HG03460 (cell line): ENCODE measurements around the gene CACNA2D3.
A peak's percentile ranks its signal among the peaks of the same experiment; 100 is the strongest.

Experiments
- ATAC-seq: cut with Tn5 transposase; IDR thresholded peaks from one replicate; pipeline ENCODE4 v1.9.1; 2021; ENCODE audit not compliant: unreplicated experiment

The CACNA2D3 gene

DNA sequence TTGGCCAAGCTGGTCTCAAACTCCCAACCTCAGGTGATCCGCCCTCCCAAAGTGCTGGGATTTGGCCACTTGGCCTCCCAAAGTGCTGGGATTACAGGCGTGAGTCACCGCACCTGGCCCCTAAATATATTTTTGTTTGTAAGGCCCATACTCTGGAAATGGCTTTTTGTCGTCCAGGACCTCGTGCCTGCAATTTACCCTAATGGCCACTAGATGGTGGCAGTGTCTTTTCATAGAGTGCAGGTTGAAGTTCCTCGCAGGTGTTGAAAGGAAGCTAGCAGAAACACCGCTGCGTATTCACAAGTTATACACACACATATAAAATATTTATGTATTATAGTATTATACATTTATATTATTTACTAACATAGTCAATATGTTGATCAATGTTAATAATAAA, 708.3 kb downstream of the CACNA2D3 start:
- no peak for ATAC-seq

DNA sequence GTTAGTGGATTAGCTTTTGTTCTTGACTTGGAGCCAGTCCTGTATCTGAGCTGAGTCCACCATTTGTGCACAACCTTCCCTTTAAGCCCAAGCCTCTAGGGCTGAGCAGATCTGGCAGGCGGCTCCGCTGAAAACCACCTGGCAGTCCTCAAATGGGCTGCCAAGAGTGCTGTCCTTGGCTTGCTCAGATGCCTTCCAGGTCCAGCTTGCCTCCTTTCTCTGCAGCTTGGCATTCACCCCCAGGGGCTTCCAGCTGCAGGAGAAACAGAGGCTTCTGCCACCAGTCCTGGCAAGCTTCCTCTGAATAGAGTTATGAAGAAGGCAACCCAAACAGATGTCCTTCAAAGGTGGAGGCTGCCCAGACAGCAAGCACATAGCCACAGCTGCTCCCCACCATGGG, 708.8 kb downstream of the CACNA2D3 start:
- ATAC-seq: no peak

DNA sequence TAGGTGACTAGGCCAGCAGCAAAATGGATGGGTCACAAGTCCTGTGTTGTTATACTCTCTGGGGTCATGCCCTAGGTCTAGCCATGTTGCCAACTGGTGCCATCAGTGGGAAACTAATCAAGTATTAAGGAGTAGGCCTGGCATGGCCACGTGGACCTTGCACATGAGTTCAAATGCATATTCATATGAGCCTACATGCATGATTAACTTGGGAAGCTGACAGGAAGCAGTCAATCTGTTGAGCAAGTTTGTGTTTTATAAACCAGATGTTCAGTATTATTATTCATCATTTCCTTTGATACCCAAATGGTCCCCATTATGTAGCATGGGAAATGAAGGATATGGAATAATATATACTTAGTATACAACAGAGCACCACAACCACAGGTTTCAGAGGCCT, 710.5 kb downstream of the CACNA2D3 start:
- no peak for ATAC-seq

DNA sequence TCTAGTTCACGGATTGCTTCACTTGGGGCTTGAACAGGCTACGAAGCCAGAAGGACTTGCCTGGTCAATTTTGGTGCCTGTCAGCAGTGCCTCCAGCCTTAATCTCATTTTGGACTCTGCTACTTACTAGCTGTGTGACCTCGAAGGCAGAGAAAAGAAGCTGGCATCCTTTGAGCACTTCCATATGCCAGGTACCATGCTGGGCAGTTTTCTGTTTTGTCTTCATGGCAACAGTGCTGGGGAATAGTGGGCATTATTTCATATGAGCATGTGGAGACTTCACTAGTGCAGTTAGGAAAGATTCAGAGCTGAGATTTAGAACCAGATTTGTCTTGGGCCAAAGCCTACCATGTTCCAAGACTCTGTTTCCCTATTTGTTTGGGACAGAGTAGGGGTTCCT, 713.3 kb downstream of the CACNA2D3 start:
- ATAC-seq: no peak

DNA sequence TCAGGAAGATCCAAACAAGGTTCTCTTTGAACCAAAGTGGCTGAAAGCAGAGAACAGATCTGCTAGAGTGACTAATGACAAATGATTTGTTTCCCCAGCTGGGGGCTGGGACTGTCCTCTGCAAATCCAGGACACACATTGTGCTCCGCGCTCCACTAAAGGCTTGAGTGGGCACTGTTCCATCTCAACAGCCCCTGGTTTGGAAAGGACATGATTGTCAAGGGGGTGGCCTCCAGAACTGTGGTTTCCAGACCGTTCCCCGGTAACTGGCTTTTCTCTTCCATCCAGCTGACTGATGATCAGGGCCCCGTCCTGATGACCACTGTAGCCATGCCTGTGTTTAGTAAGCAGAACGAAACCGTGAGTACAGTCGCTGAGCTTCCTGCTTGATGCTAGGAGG, 714.5 kb downstream of the CACNA2D3 start:
- no peak for ATAC-seq

DNA sequence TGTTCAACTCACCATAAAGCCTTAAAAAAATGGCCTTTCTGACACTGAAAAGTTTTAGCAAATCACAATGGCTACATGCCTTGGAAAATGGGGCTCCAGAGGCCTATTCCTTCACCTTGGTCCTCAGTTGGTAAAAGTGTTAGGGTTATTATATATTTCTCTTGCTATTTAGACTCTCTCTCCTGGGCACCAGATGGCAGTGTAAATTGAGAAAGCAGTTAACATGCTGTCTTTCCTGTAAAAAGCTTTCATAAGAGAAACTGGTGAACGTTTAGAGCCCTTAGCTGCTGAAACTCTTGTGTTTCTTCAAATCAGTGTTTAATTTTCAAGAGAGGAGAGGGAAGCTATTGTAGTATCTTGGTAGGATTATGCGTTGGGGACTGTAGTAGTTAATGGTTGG, 715.6 kb downstream of the CACNA2D3 start:
- no peak for ATAC-seq

DNA sequence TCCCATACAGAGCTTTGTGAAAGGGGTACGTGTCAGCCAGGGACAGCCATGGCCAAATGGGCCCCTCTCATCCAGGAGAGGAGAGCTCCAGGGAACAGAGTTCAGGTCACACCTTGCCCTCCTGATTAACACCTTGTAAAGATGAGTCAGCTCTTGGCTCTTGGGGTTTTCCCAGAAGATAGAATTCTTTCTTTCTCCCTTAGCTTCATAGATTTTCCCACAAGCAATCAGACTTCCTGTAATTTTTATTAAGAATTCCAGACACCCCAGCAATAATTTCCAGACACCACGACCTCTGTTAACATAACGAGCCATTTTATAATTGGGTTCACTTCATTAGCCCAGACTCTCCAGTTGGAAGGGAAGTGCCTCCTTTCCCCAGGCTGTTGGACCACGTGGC, 719.1 kb downstream of the CACNA2D3 start:
- no peak for ATAC-seq

DNA sequence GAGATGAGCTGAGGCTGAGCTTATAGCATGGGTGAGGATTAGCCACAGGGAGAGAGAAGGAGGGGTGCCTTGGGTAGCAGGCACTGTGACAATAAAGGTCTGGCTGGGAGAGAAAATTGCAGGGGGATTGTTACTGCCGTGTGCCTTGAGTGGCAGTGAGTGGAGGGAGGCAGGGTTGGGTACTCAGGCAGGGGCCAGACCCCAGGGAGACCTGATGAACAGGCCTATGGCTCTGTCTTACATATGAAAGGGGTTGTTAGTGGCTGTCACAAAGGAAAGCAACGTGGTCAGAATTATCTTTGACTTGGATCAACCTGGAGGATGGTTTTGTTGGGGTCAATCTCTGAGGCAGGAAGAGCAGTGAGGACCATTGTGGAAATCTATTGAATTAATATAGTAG, 721.0 kb downstream of the CACNA2D3 start:
- no peak for ATAC-seq

DNA sequence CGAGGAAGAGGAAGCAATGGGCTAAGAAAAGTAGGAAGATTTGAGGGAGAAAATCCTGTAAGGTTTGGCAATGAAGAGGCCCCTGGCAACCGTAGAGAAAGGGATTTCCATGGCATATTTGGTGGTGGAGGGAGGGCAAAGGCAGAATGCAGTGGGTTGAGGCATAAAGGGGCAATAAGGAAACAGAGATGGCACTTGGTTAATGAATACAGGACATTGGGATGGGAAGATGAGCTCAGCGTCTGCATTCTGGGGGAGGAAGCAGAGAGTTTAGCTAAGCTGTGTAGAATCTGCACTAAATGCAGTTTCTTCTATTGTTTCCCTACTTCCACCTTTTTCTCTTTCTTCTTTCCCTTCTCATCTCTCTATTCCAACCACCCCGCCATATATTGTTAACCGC, 721.9 kb downstream of the CACNA2D3 start:
- no peak for ATAC-seq

DNA sequence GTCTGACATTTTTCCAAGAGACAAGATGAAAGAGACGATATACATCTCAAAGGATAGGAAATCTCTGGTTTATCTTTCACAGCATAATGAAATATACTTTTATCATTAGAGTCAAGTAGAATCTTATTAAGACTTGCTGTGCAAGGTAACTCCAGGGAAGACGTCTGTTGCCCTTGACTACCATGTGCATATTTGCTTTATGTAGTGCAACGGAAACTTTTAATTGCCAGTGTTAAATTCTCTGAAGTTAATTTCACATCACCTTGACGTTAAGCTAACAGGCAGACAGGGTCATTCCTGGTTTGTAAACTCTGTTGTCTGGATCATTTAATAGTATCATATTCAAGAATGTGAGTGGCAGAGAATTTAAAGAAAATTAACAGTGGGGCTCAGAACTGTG, 722.7 kb downstream of the CACNA2D3 start:
- ATAC-seq: no peak

DNA sequence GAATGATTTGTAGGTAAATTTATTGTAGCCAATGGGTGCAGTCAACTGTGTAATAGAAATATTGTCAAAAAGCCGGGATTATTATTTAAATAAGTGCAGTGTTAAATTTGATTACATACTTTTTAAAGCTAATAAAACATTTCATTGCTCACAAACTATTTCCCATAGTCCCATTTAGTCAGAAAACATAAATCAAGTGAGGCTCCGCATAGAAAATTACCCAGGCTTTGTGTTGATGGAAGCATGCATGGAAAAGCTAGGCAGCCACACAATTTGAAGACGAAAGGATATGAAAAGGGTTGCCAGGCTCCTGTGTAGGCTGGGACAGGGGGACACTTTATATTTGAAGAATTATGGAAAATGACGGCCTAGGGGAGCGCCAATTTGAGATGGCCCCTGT, 723.2 kb downstream of the CACNA2D3 start:
- no peak for ATAC-seq

DNA sequence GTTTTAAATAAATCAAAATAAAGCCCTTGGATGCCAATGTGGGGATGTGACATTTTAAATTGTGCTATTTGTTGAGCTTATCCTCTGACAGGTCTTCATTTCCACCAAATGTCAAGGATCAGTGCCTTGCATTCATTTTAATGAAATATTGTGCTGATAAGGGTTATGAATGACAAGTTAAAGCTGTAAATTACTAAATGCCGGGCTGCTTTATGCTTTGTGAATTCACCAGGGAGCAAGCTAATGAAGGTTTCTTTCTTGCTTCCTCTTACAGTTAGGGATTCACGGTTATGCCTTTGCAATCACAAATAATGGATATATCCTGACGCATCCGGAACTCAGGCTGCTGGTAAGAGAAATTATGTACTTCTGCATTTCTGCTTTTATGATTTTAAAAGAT, 723.8 kb downstream of the CACNA2D3 start:
- no peak for ATAC-seq

DNA sequence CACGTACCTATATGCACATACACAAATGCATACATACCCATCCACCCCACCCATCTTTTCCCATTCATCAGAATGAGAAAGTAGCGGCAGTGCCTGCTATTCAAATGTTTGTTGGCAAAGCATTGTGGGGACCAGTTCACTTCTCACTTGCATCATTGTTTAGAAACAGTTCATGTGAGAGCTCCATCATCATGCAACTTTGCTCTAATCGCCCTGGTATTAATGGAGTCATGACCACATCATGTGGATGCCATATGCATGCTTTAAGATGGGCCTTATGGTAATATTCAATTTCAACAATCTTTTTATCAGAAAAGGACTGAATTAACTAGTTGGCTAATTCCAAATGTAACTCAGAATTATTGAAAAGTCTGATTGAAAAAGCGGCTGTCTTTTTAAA, 725.0 kb downstream of the CACNA2D3 start:
- ATAC-seq: no peak

DNA sequence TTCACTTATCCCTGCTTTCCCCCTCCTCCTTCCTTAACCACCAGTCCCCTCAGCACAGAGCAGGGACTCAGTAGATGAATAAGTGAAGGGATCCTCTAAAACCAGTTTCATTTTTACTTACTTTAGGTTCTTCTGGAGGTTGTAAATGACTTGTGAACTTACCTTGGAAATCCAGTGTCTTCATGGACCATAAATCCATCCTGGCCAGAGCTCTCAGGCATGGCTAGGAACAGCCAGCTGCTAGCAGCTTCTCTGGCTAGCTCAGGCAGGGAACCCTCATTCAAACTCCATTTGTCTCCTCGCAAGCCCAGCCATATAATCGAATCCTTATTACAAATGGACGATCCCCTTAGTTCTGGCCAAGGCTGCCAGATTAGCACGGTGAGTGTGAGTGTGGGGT, 727.0 kb downstream of the CACNA2D3 start:
- ATAC-seq: no peak

DNA sequence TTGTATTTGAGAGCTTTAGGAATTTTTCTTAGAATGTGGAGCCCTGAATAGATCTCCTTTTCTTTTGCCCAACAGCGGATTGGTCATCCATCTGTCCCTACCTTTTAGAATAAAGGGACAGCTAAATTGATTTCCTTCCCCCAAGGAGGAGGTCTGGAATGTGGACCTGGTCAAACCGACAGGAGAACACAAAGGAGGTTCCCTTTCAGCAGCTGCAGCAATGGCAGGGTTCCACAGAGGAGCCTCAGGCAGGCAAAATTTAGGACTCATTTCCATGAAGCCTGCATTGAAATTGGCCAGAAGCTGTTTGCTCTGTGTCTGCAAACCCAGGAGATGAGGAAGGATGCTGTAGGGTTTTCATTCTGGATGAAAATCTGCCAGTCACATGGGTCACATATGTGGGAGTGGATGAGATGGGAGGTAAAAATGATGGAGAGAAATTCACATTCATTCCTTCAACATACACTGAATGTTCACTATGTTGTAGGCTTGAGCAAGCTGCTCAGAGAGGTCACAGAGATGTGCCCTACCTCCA, 728.2 kb downstream of the CACNA2D3 start:
- ATAC-seq: no peak

DNA sequence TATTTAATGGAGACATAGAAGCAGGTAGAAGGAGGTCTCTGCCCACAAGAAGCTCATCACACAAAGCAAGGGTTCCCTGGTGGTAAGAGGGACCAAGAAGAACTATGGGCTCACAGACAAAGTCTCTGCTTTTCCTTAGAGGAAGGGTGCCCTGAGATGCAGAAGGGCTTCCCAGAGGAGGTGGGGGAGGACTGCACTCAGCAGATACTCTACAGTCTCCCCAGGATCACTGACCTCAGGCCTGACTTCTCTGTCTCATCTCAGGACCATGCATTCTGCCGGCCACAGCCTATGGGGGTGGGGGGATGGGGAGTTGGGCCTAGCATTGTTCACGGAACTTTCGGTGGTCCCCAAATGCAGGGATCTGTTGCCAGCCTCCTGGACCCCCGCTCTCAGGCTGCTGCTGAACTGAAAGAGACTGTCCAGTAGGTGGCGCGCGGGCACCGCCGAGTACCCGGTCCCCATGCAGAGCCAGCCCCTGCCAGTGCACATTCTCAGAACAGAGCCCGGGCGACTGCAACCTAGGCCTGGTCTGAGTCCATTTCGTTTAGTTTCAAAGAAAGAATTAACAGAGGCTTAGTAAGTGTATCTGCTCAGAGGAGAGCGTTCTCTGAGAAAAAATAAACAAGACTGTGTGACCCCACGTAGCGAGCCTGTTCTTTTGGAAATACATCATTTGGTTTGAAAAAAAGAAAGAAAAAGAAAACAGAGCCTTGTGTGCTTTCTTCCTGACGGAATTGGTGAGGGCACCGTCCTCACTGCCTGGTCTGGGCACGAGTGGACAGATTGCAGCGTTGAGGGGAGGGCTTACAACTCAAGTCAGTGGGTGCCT, 731.4 kb downstream of the CACNA2D3 start:
- ATAC-seq: peak; percentile 69

DNA sequence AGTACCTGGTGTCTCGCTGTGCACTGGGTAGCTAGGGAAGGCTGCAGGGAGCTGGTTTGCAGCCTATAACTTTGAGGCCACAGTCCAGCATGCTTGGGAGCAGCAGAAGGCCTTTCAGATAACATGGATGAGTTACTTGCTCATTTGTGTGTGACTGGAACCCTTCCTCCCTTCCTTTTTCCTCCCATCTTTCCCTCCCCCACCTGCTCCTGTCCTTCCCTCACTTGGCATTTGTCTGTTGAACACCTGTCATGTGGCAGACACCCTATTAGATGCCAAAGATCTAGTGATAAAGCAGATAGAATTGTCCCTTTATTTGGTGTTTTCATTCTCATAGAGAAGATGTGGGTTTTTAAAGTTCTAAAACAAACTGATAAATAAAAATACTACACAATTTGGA, 733.9 kb downstream of the CACNA2D3 start:
- no peak for ATAC-seq

DNA sequence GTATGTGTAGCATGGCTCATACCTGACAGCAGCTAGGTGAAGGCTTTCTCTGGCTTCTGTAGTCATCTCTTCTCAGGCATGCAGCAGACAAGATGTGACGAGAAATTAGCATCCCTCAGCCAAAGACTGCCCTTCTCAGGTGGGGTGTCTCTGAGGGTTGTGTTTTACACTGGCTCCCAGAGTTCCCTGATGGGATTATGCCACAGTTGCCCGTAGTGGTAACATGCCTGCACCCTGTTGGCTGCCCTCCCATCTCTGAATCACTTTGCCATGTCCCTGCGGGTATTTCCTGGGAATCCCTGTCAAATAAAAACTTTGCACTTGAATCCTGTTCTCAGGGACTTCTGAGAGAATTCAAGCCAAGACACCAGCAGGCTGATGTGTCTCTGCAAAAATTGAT, 735.0 kb downstream of the CACNA2D3 start:
- no peak for ATAC-seq

DNA sequence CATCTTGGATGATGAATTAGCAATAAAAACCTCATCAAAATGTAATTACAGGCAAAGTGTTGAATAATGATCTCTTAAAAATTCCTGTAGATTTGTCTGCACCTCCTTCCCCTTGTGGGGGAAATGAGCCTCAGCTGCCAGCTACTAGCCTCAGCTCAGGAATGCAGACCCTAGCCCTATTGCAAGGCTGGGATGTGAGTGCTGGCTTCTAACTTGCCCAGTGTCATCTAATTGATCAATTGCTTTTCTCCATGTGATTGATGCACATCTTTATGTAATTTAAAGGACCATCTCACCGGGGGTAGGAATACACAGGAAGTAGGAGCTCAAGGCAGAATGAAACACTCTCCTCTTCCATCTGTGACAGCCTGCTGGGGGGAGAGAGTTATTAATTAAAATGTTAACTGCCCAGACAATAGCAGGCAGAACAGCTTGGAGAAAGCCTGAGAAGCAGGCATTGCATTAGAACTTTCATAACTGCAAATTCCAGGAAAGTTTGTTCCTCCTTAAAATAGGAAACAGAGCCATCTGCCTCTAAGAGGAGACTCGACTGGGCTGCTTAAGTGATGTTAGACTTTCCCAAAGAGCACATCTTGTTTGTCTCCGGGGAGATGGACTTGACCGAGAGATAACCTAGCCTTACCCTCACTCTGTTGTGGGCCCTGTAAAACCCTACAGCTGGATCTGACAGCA, 735.9 kb downstream of the CACNA2D3 start:
- ATAC-seq: no peak

DNA sequence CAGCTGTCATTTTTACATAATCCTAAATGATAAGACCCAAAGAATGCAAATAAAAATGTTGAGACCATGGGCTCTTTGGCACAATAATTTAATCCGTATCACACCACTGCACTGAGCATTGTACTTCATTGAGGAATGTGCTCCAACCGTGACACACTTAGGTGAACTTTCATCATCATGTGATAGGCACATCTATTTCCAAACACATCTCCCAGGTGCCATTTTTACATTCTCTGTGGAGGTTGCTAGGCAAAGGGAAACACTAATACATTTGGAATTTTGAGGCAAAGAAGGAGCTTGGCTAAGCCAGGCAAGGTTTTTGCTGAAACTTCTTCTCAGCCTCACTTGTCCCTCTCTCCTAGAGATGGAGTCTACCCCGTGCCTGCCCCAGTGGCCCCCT, 736.8 kb downstream of the CACNA2D3 start:
- no peak for ATAC-seq

DNA sequence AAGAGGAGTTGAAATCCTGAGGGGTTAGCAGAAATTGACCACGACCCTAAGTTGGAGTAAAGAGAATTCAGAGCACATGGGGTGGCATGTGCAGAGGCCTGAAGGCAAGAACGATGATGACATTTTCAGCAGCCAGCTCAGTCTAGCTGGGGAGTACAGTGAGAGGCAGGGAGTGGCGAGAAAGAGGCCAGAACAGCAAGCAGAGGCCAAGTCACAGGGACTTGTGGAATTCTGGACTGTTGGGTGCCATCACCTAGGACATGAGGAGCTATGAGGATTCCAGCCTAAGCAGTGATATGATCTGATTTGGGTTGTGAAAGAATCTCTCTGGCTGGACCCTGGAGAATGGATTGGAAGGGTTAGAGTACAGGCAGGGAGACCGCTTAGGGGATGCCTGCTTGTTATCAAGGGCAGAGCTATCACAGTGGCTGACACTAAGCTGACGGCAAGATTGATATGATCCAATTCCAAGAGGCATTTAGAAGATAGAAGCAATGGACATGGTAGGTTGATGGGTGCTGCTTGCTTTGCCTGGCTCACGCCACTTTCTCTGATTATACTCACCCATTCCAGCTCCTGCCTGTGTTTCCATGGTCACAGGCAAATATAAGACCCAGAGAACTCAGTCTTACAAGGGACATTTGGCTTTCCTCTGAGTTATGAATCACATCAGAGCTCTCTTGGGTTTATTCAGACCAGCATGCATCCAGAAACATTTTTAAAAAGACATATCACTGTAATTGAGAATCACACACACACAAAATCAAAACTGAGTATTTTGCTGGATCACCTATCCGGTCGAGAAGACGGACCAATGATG, 739.1 kb downstream of the CACNA2D3 start:
- ATAC-seq: no peak

DNA sequence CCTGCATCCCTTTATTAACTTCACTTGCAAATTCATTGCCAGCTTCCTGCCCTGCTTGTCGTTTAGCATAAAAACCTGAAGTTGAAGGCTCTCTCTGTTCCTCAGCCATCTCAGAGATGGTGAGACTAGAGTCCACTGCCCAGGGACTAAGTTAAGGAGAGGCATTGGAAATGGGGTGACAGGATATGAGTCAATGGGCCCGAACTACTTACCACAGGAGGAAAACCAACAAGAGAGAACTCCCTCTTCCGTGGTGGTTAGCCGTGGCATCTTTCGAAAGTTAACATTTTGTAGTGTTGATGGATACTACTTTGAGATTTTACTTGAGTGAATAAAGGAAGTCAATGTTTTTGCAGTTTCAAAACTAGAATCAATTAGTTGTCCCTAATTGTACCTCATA, 740.2 kb downstream of the CACNA2D3 start:
- no peak for ATAC-seq
